Calu3 (cell line): ENCODE measurements around the gene ANXA8. TPM values are rescaled to one million over a fixed set of nuclear protein-coding genes. Genes with fewer than 3 reads are reported as not detected.

Experiments
- BruUV-seq: library from RNA; stranded (reverse); fragments of 400-500 nt; replicated peaks from 2 replicates; lab custom pipeline; 2021; lab: Mats Ljungman, UMichigan
- CTCF ChIA-PET: fragments of 300-600 bp; sonication (Branson Sonifier 250); formaldehyde crosslinking; loops from one replicate; lab custom pipeline; 2022; ENCODE audit warnings: antibody characterized with exemption; lab: Charles Lee
- DNase-seq: peaks from one replicate; pipeline ENCODE4 v3.0.0; 2022
- H3K27ac Mint-ChIP-seq: one replicate; pipeline ENCODE4 v1.8.0; 2022; ENCODE audit warnings: mixed read lengths; ENCODE audit not compliant: unreplicated experiment
- H3K27me3 Mint-ChIP-seq: one replicate; pipeline ENCODE4 v1.8.0; 2022; ENCODE audit warnings: mixed read lengths; ENCODE audit not compliant: unreplicated experiment
- H3K36me3 Mint-ChIP-seq: one replicate; pipeline ENCODE4 v1.8.0; 2022; ENCODE audit warnings: mild to moderate bottlenecking, moderate library complexity, mixed read lengths; ENCODE audit not compliant: insufficient read depth, unreplicated experiment
- H3K4me1 Mint-ChIP-seq: one replicate; pipeline ENCODE4 v1.8.0; 2022; ENCODE audit warnings: mild to moderate bottlenecking, low read depth, mixed read lengths; ENCODE audit not compliant: unreplicated experiment
- H3K4me3 Mint-ChIP-seq: one replicate; pipeline ENCODE4 v1.8.0; 2022; ENCODE audit warnings: mild to moderate bottlenecking, low read depth, moderate library complexity, mixed read lengths; ENCODE audit not compliant: unreplicated experiment
- H3K9me3 Mint-ChIP-seq: one replicate; pipeline ENCODE4 v1.8.0; 2022; ENCODE audit warnings: low read depth, mixed read lengths; ENCODE audit not compliant: unreplicated experiment
- intact Hi-C: fragments of 100-400 bp; cut with micrococcal nuclease; formaldehyde crosslinking; loops from one replicate; pipeline ENCODE4 v1.10.0; 2022; ENCODE audit not compliant: unreplicated experiment
- total RNA-seq: library from RNA; stranded (reverse); gene quantifications from 2 replicates; pipeline ENCODE4 v1.2.3, GENCODE V29; 2022
- TF ChIP-seq, protein P1 (sequence below): fragments of 200-600 bp; IDR thresholded peaks from one replicate; pipeline ENCODE4 v1.8.0; 2022; ENCODE audit warnings: antibody characterized with exemption; ENCODE audit not compliant: unreplicated experiment

Gene ANXA8
- total RNA-seq, 1 experiment from 2014 or later: 1.1 TPM

DNA sequence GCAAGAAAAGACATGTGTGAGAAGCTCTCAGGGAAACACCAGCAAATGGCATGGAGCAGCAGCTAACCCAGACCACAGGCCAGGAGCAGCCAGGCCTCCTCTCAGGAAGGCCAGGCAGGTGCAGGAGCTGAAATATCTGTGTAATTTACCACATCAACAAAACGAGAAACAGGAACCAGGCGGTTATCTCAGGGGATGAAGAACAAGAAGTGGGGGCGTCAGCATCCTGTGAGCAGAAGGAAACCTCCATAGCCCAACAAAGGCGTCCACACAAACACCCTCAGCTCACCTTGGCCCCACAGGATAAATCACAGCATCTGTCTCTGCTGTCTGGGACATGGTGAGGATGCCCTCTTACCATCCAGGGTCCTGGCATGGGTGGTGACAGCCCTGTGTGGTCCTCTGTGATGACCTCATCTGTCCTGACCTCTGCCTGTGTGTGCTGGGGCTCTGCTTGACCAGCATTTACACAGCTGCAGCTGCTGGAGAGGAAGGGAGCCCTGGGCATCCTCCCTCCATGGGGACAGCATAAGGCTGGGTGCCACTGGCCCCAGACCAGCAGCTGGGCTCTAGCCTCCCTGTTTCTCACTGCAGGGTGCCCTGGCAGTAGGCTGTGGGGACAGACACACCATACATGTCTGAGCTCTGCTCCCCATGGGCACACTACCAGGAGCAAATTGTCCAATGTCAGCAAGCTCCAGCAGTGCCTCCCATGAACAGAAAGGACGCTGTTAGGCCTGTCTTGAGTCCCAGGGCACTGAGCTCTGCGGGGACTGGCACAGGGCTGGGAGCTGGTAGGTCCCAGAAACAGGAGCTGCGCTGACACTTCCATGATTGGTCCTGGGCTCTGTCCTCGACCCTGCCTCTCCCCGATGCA is 34.6 kb downstream of the ANXA8 start:
- Mint-ChIP-seq H3K9me3 (peaks cover 4% of the 10 kb centered on the region), H3K4me1 (no peaks in the 10 kb centered on the region), H3K27me3 (peaks cover 17% of the 10 kb centered on the region), H3K4me3 (no peak overlapping the region), H3K36me3 (no peaks in the 10 kb centered on the region), H3K27ac (no peak overlapping the region)
- no peak for DNase-seq
- TF ChIP-seq, protein P1, sequence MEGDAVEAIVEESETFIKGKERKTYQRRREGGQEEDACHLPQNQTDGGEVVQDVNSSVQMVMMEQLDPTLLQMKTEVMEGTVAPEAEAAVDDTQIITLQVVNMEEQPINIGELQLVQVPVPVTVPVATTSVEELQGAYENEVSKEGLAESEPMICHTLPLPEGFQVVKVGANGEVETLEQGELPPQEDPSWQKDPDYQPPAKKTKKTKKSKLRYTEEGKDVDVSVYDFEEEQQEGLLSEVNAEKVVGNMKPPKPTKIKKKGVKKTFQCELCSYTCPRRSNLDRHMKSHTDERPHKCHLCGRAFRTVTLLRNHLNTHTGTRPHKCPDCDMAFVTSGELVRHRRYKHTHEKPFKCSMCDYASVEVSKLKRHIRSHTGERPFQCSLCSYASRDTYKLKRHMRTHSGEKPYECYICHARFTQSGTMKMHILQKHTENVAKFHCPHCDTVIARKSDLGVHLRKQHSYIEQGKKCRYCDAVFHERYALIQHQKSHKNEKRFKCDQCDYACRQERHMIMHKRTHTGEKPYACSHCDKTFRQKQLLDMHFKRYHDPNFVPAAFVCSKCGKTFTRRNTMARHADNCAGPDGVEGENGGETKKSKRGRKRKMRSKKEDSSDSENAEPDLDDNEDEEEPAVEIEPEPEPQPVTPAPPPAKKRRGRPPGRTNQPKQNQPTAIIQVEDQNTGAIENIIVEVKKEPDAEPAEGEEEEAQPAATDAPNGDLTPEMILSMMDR: no peak
- no TSS peak for BruUV-seq
- intact Hi-C loops: no loop called here
- CTCF ChIA-PET: no interaction called here

DNA sequence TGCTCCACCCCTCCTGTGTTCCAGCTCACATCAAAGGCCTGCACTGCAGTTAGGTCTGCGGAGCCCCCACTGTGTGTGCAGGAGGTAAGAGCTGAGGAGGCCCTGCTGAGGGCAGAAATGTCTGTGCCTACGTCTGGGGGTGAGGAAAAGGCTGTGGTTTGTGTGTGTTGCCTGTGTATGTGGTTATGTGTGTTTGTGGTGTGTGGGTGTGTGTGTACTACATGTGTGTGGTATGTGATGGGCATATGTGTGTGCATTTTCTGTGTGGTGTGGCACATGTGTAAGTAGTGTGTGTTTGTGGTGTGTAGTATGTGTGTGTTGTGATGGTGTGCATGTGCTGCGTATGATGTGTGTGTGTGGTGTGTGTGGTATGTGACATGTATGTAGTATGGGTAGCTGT is 36.2 kb downstream of the ANXA8 start:
- Mint-ChIP-seq H3K4me1 (no peaks in the 10 kb centered on the region), H3K27me3 (peaks cover under 1% of the 10 kb centered on the region), H3K9me3 (peaks cover 4% of the 10 kb centered on the region), H3K4me3 (no peak overlapping the region), H3K36me3 (no peaks in the 10 kb centered on the region), H3K27ac (no peak overlapping the region)
- CTCF ChIA-PET: no interaction called here
- no TSS peak for BruUV-seq
- intact Hi-C loops: no loop called here
- no peak for DNase-seq
- TF ChIP-seq, protein P1: no peak

DNA sequence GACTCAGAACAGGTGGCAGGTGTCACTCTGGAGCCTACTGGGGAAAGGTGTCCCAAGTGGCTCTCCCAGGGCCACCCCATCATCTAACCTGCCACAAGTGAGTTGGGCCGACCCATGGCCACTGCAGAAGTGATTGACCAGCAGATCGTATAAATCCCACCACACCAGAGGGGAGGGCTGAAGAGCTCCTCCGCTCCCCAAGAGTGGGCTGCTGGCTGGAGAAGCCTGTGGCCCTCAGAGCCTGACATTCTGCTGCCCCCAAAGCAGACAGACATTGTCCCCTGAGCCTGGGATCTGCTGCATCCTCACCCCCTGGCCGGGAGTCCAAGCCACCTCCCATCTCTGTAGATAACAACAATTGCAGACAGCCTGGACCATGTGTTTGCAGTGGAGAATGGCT is 36.7 kb downstream of the ANXA8 start:
- CTCF ChIA-PET: no interaction called here

DNA sequence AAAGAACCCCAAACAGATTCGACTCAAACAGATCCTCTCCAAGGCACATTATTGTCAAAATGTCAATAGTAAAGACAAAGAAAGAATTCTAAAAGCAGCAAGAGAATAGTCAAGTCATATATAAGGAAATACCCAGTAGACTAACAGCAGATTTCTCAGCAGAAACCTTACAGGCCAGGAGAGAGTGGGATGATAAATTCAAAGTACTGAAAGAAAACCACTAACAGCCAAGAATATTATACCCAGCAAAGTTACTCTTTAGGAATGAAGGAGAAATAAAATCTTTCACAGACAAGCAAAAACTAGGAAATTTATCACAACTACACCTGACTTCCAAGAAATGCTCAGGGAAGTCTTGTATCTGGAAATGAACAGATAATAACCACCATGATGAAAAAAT is 38.2 kb downstream of the ANXA8 start:
- no peaks in the 10 kb centered on the region for H3K36me3 Mint-ChIP-seq
- no peak overlapping the region for H3K27ac Mint-ChIP-seq
- H3K9me3 Mint-ChIP-seq: peaks cover 4% of the 10 kb centered on the region
- TF ChIP-seq, protein P1: no peak
- no peak overlapping the region for H3K4me3 Mint-ChIP-seq
- CTCF ChIA-PET: no interaction called here
- intact Hi-C loops: no loop called here
- no peaks in the 10 kb centered on the region for H3K4me1 Mint-ChIP-seq
- no TSS peak for BruUV-seq
- DNase-seq: no peak
- no peaks in the 10 kb centered on the region for H3K27me3 Mint-ChIP-seq

More for the DNA sequence above, 36.7 kb downstream of the ANXA8 start:
- no peak for DNase-seq
- H3K4me3 Mint-ChIP-seq: no peak overlapping the region
- H3K9me3 Mint-ChIP-seq: peaks cover 4% of the 10 kb centered on the region
- no TSS peak for BruUV-seq
- H3K36me3 Mint-ChIP-seq: no peaks in the 10 kb centered on the region
- intact Hi-C loops: no loop called here
- H3K4me1 Mint-ChIP-seq: no peaks in the 10 kb centered on the region
- H3K27me3 Mint-ChIP-seq: no peaks in the 10 kb centered on the region
- no peak overlapping the region for H3K27ac Mint-ChIP-seq
- TF ChIP-seq, protein P1: no peak
